Spleen (tissue), 11 donors: Measurements from ENCODE around the gene KIAA1328. TPM values are rescaled to one million over a fixed set of nuclear protein-coding genes. Genes with fewer than 3 reads are reported as not detected.

Experiments used
- DNase-seq: peaks from one replicate; pipeline ENCODE4 v3.0.0-alpha.2; 2020
- H3K27ac ChIP-seq, 8 donors: fragments of 200-600 bp; sonication (generic) in 7 of 8; 1 replicate in 4 of 8; 2 replicates in 4 of 8; pipeline versions ENCODE4 v1.5.0 to v1.8.0; 2016 to 2021; ENCODE audit warnings: inconsistent platforms in 4 of 8, mild to moderate bottlenecking in 4 of 8, moderate library complexity in 1 of 8
- H3K27me3 ChIP-seq, 7 donors: fragments of 200-600 bp; sonication (generic) in 6 of 7; replicated peaks in 1 of 7; 1 replicate in 4 of 7; 2 replicates in 3 of 7; pipeline versions ENCODE4 v1.5.0 to v1.8.0; 2016 to 2021; ENCODE audit warnings: inconsistent platforms in 3 of 7, mild to moderate bottlenecking in 1 of 7
- H3K36me3 ChIP-seq, 6 donors: fragments of 200-600 bp; sonication (generic) in 5 of 6; 1 replicate in 4 of 6; 2 replicates in 2 of 6; pipeline versions ENCODE4 v1.5.0 to v1.8.0; 2016 to 2021; ENCODE audit warnings: inconsistent platforms in 2 of 6
- H3K4me1 ChIP-seq, 6 donors: fragments of 200-600 bp; sonication (generic) in 5 of 6; 1 replicate in 3 of 6; 2 replicates in 3 of 6; pipeline versions ENCODE4 v1.5.0 to v1.8.0; 2016 to 2021; ENCODE audit warnings: inconsistent platforms in 3 of 6
- H3K4me3 ChIP-seq, 8 donors: fragments of 200-600 bp; sonication (generic) in 7 of 8; 1 replicate in 4 of 8; 2 replicates in 4 of 8; pipeline versions ENCODE4 v1.5.0 to v1.8.0; 2016 to 2021; ENCODE audit warnings: inconsistent platforms in 4 of 8, mild to moderate bottlenecking in 4 of 8, moderate library complexity in 2 of 8
- H3K9me3 ChIP-seq, 8 donors: fragments of 200-600 bp; sonication (generic) in 7 of 8; 1 replicate in 4 of 8; 2 replicates in 4 of 8; pipeline versions ENCODE4 v1.5.0 to v1.8.0; 2016 to 2021; ENCODE audit warnings: inconsistent platforms in 4 of 8
- POLR2A ChIP-seq, 3 donors: fragments of 450-650 bp; IDR thresholded peaks; one replicate each; pipeline ENCODE4 v1.5.1; 2017; ENCODE audit warnings: antibody characterized with exemption in 3 of 3, mild to moderate bottlenecking in 1 of 3
- POLR2AphosphoS5 ChIP-seq, 3 donors: sonication (generic); formaldehyde crosslinking; IDR thresholded peaks; one replicate each; pipeline ENCODE4 v1.5.1; 2017; ENCODE audit warnings: antibody characterized with exemption in 3 of 3
- WGBS, 5 donors: extraction: QIAGEN DNeasy Blood & Tissue Kit in 3 of 5; methylation state at CpG; one replicate each; pipeline versions ENCODE4 v1.1.5 to v1.1.7; 2013 to 2018; 5-methylcytosine and 5-hydroxymethylcytosine counted together
- intact Hi-C: fragments of 100-400 bp; cut with DNase I; formaldehyde crosslinking; loops from one replicate; pipeline ENCODE4 v1.15.0; 2023; ENCODE audit warnings: low total_unique reads
- polyA plus RNA-seq, 3 donors: library from polyadenylated mRNA; stranded (reverse); fragments of 200-250 nt; gene quantifications; one replicate each; pipeline ENCODE4 v1.2.1, GENCODE V29; 2013
- total RNA-seq, 7 donors: library from RNA; depleted of rRNA in 3 of 7; stranded (reverse); fragments of >200 nt in 3 of 7; fragmentation: NEBNext Ultra II Directional in 4 of 7; extraction: Animal tissue kit (Norgen Biotek cat#: 25700) in 4 of 7; gene quantifications; one replicate each; pipeline versions ENCODE4 v1.1.0 to v1.2.1, GENCODE V29; 2016 to 2021
- TF ChIP-seq, protein P1 (sequence below), 11 experiments: fragments of 200-600 bp in 7 of 11; fragments of 450-650 bp in 4 of 11; sonication (generic) in 4 of 11; IDR thresholded peaks in 8 of 11; conservative IDR thresholded peaks in 3 of 11; 1 replicate in 7 of 11; 2 replicates in 4 of 11; pipeline versions ENCODE4 v1.4.0 to v1.8.0; 2016 to 2021; ENCODE audit warnings: antibody characterized with exemption in 11 of 11, inconsistent platforms in 4 of 11, mild to moderate bottlenecking in 1 of 11
- donor health status: healthy with polysubstance abuse.
- donor health status: DM: no; HTN: no; CAD: no; lungs with moderate emphysema.
- donor health status: DM: no; HTN: no; CAD: no.
- donor health status: Bipolar disorder and iron deficiency.
- donor health status: healthy.
- donor health status: DM: no; HTN: no; CAD: no.
- donor health status: DM: yes; HTN: yes; CAD: no.

The KIAA1328 gene
- total and polyA plus RNA-seq, 10 donors: 1.9 to 27.1 (median 14.9) TPM

DNA sequence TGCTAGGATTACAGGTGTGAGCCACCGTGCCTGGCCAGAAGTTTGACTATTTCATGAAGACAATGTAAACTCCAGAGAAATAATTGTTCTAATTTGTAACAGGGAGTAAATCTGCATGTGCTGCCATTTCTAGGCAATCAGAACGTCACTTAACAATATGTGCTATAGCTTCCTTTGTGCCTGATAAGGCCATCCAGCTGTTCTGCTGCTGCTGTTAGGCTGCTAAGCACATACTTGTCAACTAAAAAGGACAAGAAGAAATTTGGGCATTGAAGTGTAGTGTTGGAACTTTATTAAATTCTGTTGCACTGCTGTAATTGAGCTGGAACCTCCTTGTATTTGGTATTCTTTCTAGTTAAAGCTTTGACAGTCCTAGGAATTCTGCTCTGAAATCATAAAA lies 57.1 kb downstream of the KIAA1328 start:
- Histone ChIP-seq H3K27me3 (no peaks in the 10 kb centered on the region), H3K27ac (no peak overlapping the region), H3K4me1 (peaks cover 0 to 6% (median 0%) of the 10 kb centered on the region in 6 donors), H3K9me3 (no peaks in the 10 kb centered on the region), H3K4me3 (no peak overlapping the region), H3K36me3 (peaks cover 0 to 7% (median 0%) of the 10 kb centered on the region in 6 donors)
- TF ChIP-seq POLR2A (IDR thresholded peaks at IDR 0.05) (no peak), POLR2AphosphoS5 (IDR thresholded peaks at IDR 0.05) (no peak)
- TF ChIP-seq, protein P1, sequence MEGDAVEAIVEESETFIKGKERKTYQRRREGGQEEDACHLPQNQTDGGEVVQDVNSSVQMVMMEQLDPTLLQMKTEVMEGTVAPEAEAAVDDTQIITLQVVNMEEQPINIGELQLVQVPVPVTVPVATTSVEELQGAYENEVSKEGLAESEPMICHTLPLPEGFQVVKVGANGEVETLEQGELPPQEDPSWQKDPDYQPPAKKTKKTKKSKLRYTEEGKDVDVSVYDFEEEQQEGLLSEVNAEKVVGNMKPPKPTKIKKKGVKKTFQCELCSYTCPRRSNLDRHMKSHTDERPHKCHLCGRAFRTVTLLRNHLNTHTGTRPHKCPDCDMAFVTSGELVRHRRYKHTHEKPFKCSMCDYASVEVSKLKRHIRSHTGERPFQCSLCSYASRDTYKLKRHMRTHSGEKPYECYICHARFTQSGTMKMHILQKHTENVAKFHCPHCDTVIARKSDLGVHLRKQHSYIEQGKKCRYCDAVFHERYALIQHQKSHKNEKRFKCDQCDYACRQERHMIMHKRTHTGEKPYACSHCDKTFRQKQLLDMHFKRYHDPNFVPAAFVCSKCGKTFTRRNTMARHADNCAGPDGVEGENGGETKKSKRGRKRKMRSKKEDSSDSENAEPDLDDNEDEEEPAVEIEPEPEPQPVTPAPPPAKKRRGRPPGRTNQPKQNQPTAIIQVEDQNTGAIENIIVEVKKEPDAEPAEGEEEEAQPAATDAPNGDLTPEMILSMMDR (IDR thresholded peaks at IDR 0.05 in 8 of 11, conservative IDR thresholded peaks at IDR 0.05 in 3 of 11): no peak
- intact Hi-C loops: no loop called here
- WGBS, 5 donors: 81 to 94% (median 92%) methylated on average over 2 of the region's 2 CpGs
- DNase-seq: no peak

DNA sequence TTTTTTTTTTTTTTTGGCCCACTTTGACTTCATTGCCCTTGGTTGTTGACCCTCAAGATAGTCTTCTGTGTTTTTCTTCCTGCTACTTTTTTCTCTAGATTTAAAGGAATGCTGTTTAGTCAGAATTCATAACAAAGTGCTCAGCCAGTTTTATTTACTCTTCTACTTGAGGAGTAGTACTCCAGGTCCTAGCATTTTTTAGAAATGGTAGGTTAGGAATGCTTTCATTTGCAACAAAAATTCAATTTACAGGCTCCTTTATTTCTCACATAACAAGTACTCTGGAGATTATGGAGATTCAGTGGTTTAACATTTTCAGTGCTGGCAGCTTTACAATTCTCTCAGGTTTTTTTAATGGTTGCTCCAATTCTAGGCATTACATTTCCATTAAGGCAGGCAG lies 58.2 kb downstream of the KIAA1328 start:
- Histone ChIP-seq H3K4me3 (no peak overlapping the region), H3K4me1 (peaks cover 0 to 6% (median 0%) of the 10 kb centered on the region in 6 donors), H3K27ac (no peak overlapping the region), H3K27me3 (no peaks in the 10 kb centered on the region), H3K9me3 (no peaks in the 10 kb centered on the region), H3K36me3 (peaks cover 0 to 15% (median 0%) of the 10 kb centered on the region in 6 donors)
- TF ChIP-seq POLR2AphosphoS5 (IDR thresholded peaks at IDR 0.05): no peak
- TF ChIP-seq, protein P1 (IDR thresholded peaks at IDR 0.05 in 8 of 11, conservative IDR thresholded peaks at IDR 0.05 in 3 of 11): no peak
- no peak for TF ChIP-seq POLR2A (IDR thresholded peaks at IDR 0.05)
- no peak for DNase-seq
- intact Hi-C loops: no loop called here

DNA sequence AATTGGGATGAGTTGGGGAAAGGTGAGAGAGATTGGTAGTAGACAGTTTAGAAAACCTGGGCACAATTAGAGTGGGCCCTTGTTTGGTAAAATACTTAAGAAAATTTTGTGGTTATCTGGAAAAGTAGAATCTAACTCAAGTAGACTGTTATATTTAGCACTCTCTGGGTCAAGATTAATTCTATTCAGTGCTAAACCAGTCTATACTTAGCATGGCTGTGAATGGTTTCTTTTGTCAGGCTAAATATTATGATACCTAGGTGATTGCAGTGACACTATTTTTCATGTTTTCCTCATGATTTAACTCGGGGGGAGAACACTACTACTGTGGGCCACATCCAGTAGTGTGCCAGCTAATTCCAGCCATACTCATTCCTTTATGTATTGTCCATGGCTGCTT lies 58.9 kb downstream of the KIAA1328 start:
- no peak for TF ChIP-seq POLR2A (IDR thresholded peaks at IDR 0.05)
- no peak for TF ChIP-seq POLR2AphosphoS5 (IDR thresholded peaks at IDR 0.05)
- TF ChIP-seq, protein P1 (IDR thresholded peaks at IDR 0.05 in 8 of 11, conservative IDR thresholded peaks at IDR 0.05 in 3 of 11): no peak
- peaks cover 0 to 15% (median 0%) of the 10 kb centered on the region in 6 donors for H3K36me3 ChIP-seq
- 83 to 100% (median 86%) methylated on average over 1 of the region's 1 CpG for WGBS, 5 donors
- no peaks in the 10 kb centered on the region for H3K27me3 ChIP-seq
- H3K4me1 ChIP-seq: peaks cover 0 to 6% (median 0%) of the 10 kb centered on the region in 6 donors
- no peaks in the 10 kb centered on the region for H3K9me3 ChIP-seq
- H3K27ac ChIP-seq: no peak overlapping the region
- no peak overlapping the region for H3K4me3 ChIP-seq
- intact Hi-C loops: no loop called here
- DNase-seq: no peak

DNA sequence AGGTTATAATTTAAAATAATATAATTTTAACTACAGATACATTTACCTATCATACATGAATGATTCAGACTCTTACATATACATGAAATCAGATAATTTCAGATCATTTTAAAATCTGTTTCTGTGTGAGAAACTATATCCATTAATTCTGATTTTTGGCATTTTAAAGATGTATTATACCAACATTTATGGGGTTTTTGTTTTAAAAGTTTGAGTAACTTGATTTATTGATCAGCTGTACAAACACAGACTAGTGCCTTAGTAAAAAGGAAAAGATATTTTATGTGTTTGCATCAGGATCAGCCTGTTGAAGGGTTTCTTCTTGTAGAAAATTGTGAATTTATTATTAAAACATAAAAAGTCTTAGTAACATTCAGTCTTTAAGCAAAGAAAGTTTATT lies 59.9 kb downstream of the KIAA1328 start:
- DNase-seq: no peak
- H3K9me3 ChIP-seq: no peaks in the 10 kb centered on the region
- no peak overlapping the region for H3K4me3 ChIP-seq
- H3K4me1 ChIP-seq: peaks cover 0 to 6% (median 0%) of the 10 kb centered on the region in 6 donors
- no peak overlapping the region for H3K27ac ChIP-seq
- TF ChIP-seq POLR2AphosphoS5 (IDR thresholded peaks at IDR 0.05): no peak
- TF ChIP-seq, protein P1 (IDR thresholded peaks at IDR 0.05 in 8 of 11, conservative IDR thresholded peaks at IDR 0.05 in 3 of 11): no peak
- TF ChIP-seq POLR2A (IDR thresholded peaks at IDR 0.05): no peak
- H3K27me3 ChIP-seq: no peaks in the 10 kb centered on the region
- peaks cover 0 to 15% (median 0%) of the 10 kb centered on the region in 6 donors for H3K36me3 ChIP-seq
- intact Hi-C loops: no loop called here
